SIG-M5 treated with dmso at 0.1 percent for 504 hours (cell line): ENCODE results near the gene BLMH.

ENCODE experiments used
- DNase-seq: peaks from one replicate; lab custom pipeline; 2025; ENCODE audit not compliant: unreplicated experiment; lab: John Stamatoyannopoulos, UW

BLMH gene

GRCh38 chr17:30308406-30308805 lies 16.7 kb upstream of the BLMH start:
- DNase-seq: no peak

- DNase-seq: no peak
Observed at GRCh38 chr17:30304778-30305177, 13.0 kb upstream of the BLMH start.

GRCh38 chr17:30302241-30302640 lies 10.5 kb upstream of the BLMH start:
- DNase-seq: no peak

- DNase-seq: peak; percentile 30
Observed at GRCh38 chr17:30300818-30301217, 9.1 kb upstream of the BLMH start.

- no peak for DNase-seq
Observed at GRCh38 chr17:30299000-30299399, 7.3 kb upstream of the BLMH start.

GRCh38 chr17:30297715-30298114 lies 6.0 kb upstream of the BLMH start:
- DNase-seq: no peak

- no peak for DNase-seq
Observed at GRCh38 chr17:30296499-30297080, 4.8 kb upstream of the BLMH start.

- no peak for DNase-seq
Observed at GRCh38 chr17:30292286-30292858, 628 bp upstream of the BLMH start.

GRCh38 chr17:30290696-30291542 lies 825 bp downstream of the BLMH start:
- DNase-seq: no peak

GRCh38 chr17:30290077-30290476 lies 1.7 kb downstream of the BLMH start:
- DNase-seq: no peak

GRCh38 chr17:30279156-30279555 lies 12.6 kb downstream of the BLMH start:
- DNase-seq: no peak

GRCh38 chr17:30278032-30278431 lies 13.7 kb downstream of the BLMH start:
- no peak for DNase-seq

- DNase-seq: no peak
Observed at GRCh38 chr17:30275911-30276310, 15.8 kb downstream of the BLMH start.

GRCh38 chr17:30274887-30275286 lies 16.9 kb downstream of the BLMH start:
- DNase-seq: no peak

- no peak for DNase-seq
Observed at GRCh38 chr17:30273373-30273772, 18.4 kb downstream of the BLMH start.

GRCh38 chr17:30271102-30271501 lies 20.6 kb downstream of the BLMH start:
- no peak for DNase-seq

- no peak for DNase-seq
Observed at GRCh38 chr17:30267625-30268024, 24.1 kb downstream of the BLMH start.

GRCh38 chr17:30263552-30264333 lies 28.0 kb downstream of the BLMH start:
- no peak for DNase-seq

GRCh38 chr17:30256756-30257506 lies 34.8 kb downstream of the BLMH start:
- no peak for DNase-seq

GRCh38 chr17:30254150-30254549 lies 37.6 kb downstream of the BLMH start:
- DNase-seq: no peak

- DNase-seq: no peak
Observed at GRCh38 chr17:30253312-30253711, 38.4 kb downstream of the BLMH start.
